A549 (cell line): ENCODE data around the gene ATP5PB. TPM values are rescaled to one million over a fixed set of nuclear protein-coding genes. Genes with fewer than 3 reads are reported as not detected.

Source experiments
- ATAC-seq, 2 experiments: fragments of 200-7000 bp in 1 of 2; fragments of >200 bp in 1 of 2; cut with Nextera tagmentation in 1 of 2; cut with Tn5 transposase in 1 of 2; 3 replicates each; pipeline versions ENCODE4 v1.8.0 to v1.9.1; 2018 to 2020; ENCODE audit warnings: mild to moderate bottlenecking in 1 of 2, moderate library complexity in 1 of 2
- CTCF ChIA-PET: fragments of 300-600 bp; sonication (Branson Sonifier 250); formaldehyde crosslinking; extraction: SDS; loops from one replicate; lab custom pipeline; 2021; ENCODE audit warnings: antibody characterized with exemption, inconsistent platforms; lab: Yijun Ruan, JAX
- POLR2A ChIA-PET: fragments of 350-600 bp; formaldehyde crosslinking; extraction: SDS; loops from one replicate; lab custom pipeline; 2021; ENCODE audit warnings: antibody characterized with exemption, inconsistent platforms; lab: Yijun Ruan, JAX
- DNase-seq, 2 experiments: peaks; one replicate each; pipeline versions ENCODE4 v3.0.0 to v3.0.0-alpha.2; 2011 to 2016; ENCODE audit warnings: low read depth in 1 of 2, low spot score in 1 of 2
- FAIRE-seq: peaks from 2 replicates; lab custom pipeline; 2011; peaks lifted over from hg19 to GRCh38; lab: Jason Lieb, UNC
- H3K27ac ChIP-seq, 2 experiments: fragments of >200 bp; sonication (Bioruptor Twin); formaldehyde crosslinking; 3 replicates each; pipeline ENCODE4 v1.5.1; 2016 to 2017
- H3K4me1 ChIP-seq: fragments of >200 bp; sonication (Bioruptor Twin); formaldehyde crosslinking; 3 replicates; pipeline ENCODE4 v1.6.1; 2016
- H3K4me2 ChIP-seq: fragments of >200 bp; sonication (Bioruptor Twin); formaldehyde crosslinking; 3 replicates; pipeline ENCODE4 v1.6.1; 2016
- H3K4me3 ChIP-seq: fragments of >200 bp; sonication (Bioruptor Twin); formaldehyde crosslinking; 3 replicates; pipeline ENCODE4 v1.5.1; 2016
- H3K9me3 ChIP-seq: fragments of >200 bp; sonication (Bioruptor Twin); formaldehyde crosslinking; 3 replicates; pipeline ENCODE4 v1.6.1; 2016
- BHLHE40 ChIP-seq: IDR thresholded peaks from 2 replicates; pipeline ENCODE4 v1.6.1; 2012; ENCODE audit warnings: low read depth, low read length, inconsistent platforms
- CBX8 ChIP-seq: fragments of 200-600 bp; sonication (generic); IDR thresholded peaks from 2 replicates; pipeline ENCODE4 v1.6.1; 2016
- CEBPB ChIP-seq, 2 experiments: fragments of >200 bp in 1 of 2; sonication (Bioruptor Twin) in 1 of 2; formaldehyde crosslinking in 1 of 2; IDR thresholded peaks; 2 replicates each; pipeline ENCODE4 v1.6.1; 2012 to 2016
- CHD4 ChIP-seq: fragments of 200-600 bp; sonication (generic); IDR thresholded peaks from 2 replicates; pipeline ENCODE4 v1.6.1; 2016; ENCODE audit warnings: antibody characterized with exemption, mild to moderate bottlenecking, borderline replicate concordance
- E2F6 ChIP-seq: IDR thresholded peaks from 2 replicates; pipeline ENCODE4 v1.6.1; 2012; ENCODE audit warnings: low read depth, borderline replicate concordance
- EHF ChIP-seq: fragments of 250-450 bp; sonication (Bioruptor Pico); IDR thresholded peaks from 2 replicates; pipeline ENCODE4 v1.5.0; 2020; ENCODE audit warnings: mild to moderate bottlenecking
- EHMT2 ChIP-seq: fragments of 200-600 bp; sonication (generic); IDR thresholded peaks from 2 replicates; pipeline ENCODE4 v1.6.1; 2016; ENCODE audit warnings: antibody characterized with exemption, low read depth, mild to moderate bottlenecking, moderate library complexity
- EP300 ChIP-seq, 2 experiments: fragments of >200 bp; sonication (Bioruptor Twin); formaldehyde crosslinking; IDR thresholded peaks; 2 replicates in 1 of 2; 3 replicates in 1 of 2; pipeline ENCODE4 v1.6.1; 2016 to 2017
- ESRRA ChIP-seq: fragments of 150-350 bp; IDR thresholded peaks from 2 replicates; pipeline ENCODE4 v1.6.1; 2014; ENCODE audit warnings: mild to moderate bottlenecking, low read length, borderline replicate concordance
- HMGXB4 ChIP-seq: fragments of 250-450 bp; sonication (Bioruptor Pico); IDR thresholded peaks from 2 replicates; pipeline ENCODE4 v1.5.0; 2021; ENCODE audit warnings: mild to moderate bottlenecking, moderate library complexity, borderline replicate concordance
- HOXA7 ChIP-seq: fragments of 250-450 bp; sonication (Bioruptor Pico); IDR thresholded peaks from 2 replicates; pipeline ENCODE4 v1.5.0; 2020; ENCODE audit warnings: mild to moderate bottlenecking, moderate library complexity
- HOXB13 ChIP-seq: fragments of 250-450 bp; sonication (Bioruptor Pico); IDR thresholded peaks from 2 replicates; pipeline ENCODE4 v1.5.0; 2020; ENCODE audit warnings: low read depth, mild to moderate bottlenecking, moderate library complexity
- JUNB ChIP-seq: fragments of >200 bp; sonication (Bioruptor Twin); formaldehyde crosslinking; IDR thresholded peaks from 2 replicates; pipeline ENCODE4 v1.6.1; 2016
- MAX ChIP-seq: IDR thresholded peaks from 2 replicates; pipeline ENCODE4 v1.6.1; 2012
- MYC ChIP-seq: IDR thresholded peaks from 2 replicates; pipeline ENCODE4 v1.6.1; 2012; ENCODE audit warnings: mild to moderate bottlenecking, inconsistent platforms, low read length, improper control_type of control experiment, borderline replicate concordance
- NR3C1 ChIP-seq: fragments of >200 bp; sonication (Bioruptor Twin); formaldehyde crosslinking; IDR thresholded peaks from 3 replicates; pipeline ENCODE4 v1.6.1; 2017
- PHF8 ChIP-seq: fragments of 200-600 bp; sonication (generic); IDR thresholded peaks from 2 replicates; pipeline ENCODE4 v1.6.1; 2016; ENCODE audit warnings: low read depth, mild to moderate bottlenecking, antibody characterized with exemption, moderate library complexity, borderline replicate concordance
- POLR2AphosphoS2 ChIP-seq: conservative IDR thresholded peaks from 2 replicates; pipeline ENCODE4 v1.6.1; 2012; ENCODE audit warnings: low read length, improper control_type of control experiment, inconsistent platforms
- RAD21 ChIP-seq, 2 experiments: fragments of >200 bp in 1 of 2; sonication (Bioruptor Twin) in 1 of 2; formaldehyde crosslinking in 1 of 2; IDR thresholded peaks in 1 of 2; conservative IDR thresholded peaks in 1 of 2; 2 replicates in 1 of 2; 3 replicates in 1 of 2; pipeline ENCODE4 v1.6.1; 2012 to 2018; ENCODE audit warnings: inconsistent platforms in 1 of 2
- SMC3 ChIP-seq: fragments of >200 bp; sonication (Bioruptor Twin); formaldehyde crosslinking; IDR thresholded peaks from 3 replicates; pipeline ENCODE4 v1.6.1; 2018; ENCODE audit warnings: inconsistent platforms
- ZC3H11A ChIP-seq: fragments of 450-650 bp; IDR thresholded peaks from 2 replicates; pipeline ENCODE4 v1.6.1; 2014; ENCODE audit warnings: antibody characterized with exemption, mild to moderate bottlenecking
- ZNF302 ChIP-seq: fragments of 250-450 bp; sonication (Bioruptor Pico); IDR thresholded peaks from 2 replicates; pipeline ENCODE4 v1.9.0; 2021; ENCODE audit warnings: inconsistent platforms, mild to moderate bottlenecking, moderate library complexity
- WGBS: methylation state at CpG from one replicate; pipeline ENCODE4 v1.1.6; 2017; ENCODE audit errors: missing lambda C conversion rate; 5-methylcytosine and 5-hydroxymethylcytosine counted together
- polyA plus RNA-seq, 4 experiments: library from polyadenylated mRNA; depleted of rRNA in 3 of 4; stranded (reverse); fragments of >200 nt; fragmentation: RNase III in 1 of 4; extraction: RNeasy Plus Mini Kit Qiagen cat#74134 plus additional on column Dnase treatment in 1 of 4; gene quantifications; 2 replicates in 3 of 4; 3 replicates in 1 of 4; pipeline ENCODE4 v1.2.3, GENCODE V29; 2011 to 2017

ATP5PB gene
- polyA plus RNA-seq, 2 of the 4 experiments (the other 2 are of a cell fraction) = 275 to 300 TPM

- no peak for FAIRE-seq
- Histone ChIP-seq H3K4me1 (no peaks in the 10 kb centered on the region), H3K9me3 (no peaks in the 10 kb centered on the region), H3K27ac (no peak overlapping the region), H3K4me2 (no peak overlapping the region), H3K4me3 (no peak overlapping the region)
- CTCF ChIA-PET = interaction anchor here (1.1 to 5.9 kb wide), 4 partner anchors 11 to 272 kb away, joined by 3 to 54 read pairs (median 6); no protein-coding TSS in a partner anchor
- WGBS = 40% methylated on average over 5 of the region's 5 CpGs
- ATAC-seq = no peak
- no peak for DNase-seq
- no peak for TF ChIP-seq CEBPB (IDR thresholded peaks at IDR 0.05)
- TF ChIP-seq MYC = no peak
- TF ChIP-seq E2F6 = no peak
- TF ChIP-seq CBX8 = no peak
- TF ChIP-seq NR3C1 = no peak
- TF ChIP-seq PHF8 = no peak
- no peak for TF ChIP-seq POLR2AphosphoS2
- TF ChIP-seq ZC3H11A = no peak
- no peak for TF ChIP-seq BHLHE40
- no peak for TF ChIP-seq EP300 (IDR thresholded peaks at IDR 0.05)
- TF ChIP-seq CHD4 = no peak
- no peak for TF ChIP-seq EHF (CRISPR knock-in tag)
- no peak for TF ChIP-seq HOXA7
- no peak for TF ChIP-seq ESRRA
- TF ChIP-seq RAD21 (conservative IDR thresholded peaks at IDR 0.05 in 1 of 2, IDR thresholded peaks at IDR 0.05 in 1 of 2) = no peak
- TF ChIP-seq, all 56 proteins: peak for 0
- POLR2A ChIA-PET = no interaction called here
These were observed 48.3 kb downstream of the ATP5PB start for GRCh38 chr1:111497592-111497991.

- Histone ChIP-seq H3K4me2 (no peak overlapping the region), H3K4me3 (no peak overlapping the region), H3K9me3 (no peaks in the 10 kb centered on the region), H3K27ac (no peak overlapping the region), H3K4me1 (no peaks in the 10 kb centered on the region)
- ChIA-PET POLR2A (no interaction called here), CTCF (interaction anchor here (2.9 to 5.9 kb wide), 2 partner anchors 9 to 270 kb away, joined by 9 to 54 read pairs; no protein-coding TSS in a partner anchor)
- TF ChIP-seq ESRRA = no peak
- TF ChIP-seq MAX = no peak
- TF ChIP-seq EHMT2 = no peak
- no peak for TF ChIP-seq SMC3
- no peak for TF ChIP-seq NR3C1
- TF ChIP-seq HMGXB4 (CRISPR knock-in tag) = no peak
- no peak for TF ChIP-seq JUNB
- TF ChIP-seq ZNF302 (CRISPR knock-in tag) = no peak
- no peak for TF ChIP-seq HOXB13 (CRISPR knock-in tag)
- 41% methylated on average over 5 of the region's 5 CpGs for WGBS
- FAIRE-seq (no peak), DNase-seq (no peak), ATAC-seq (no peak)
These were observed 49.9 kb downstream of the ATP5PB start for GRCh38 chr1:111499026-111499785.
